H1 (cell line): ENCODE results near the gene NAV3. TPM values are rescaled to one million over a fixed set of nuclear protein-coding genes. Genes with fewer than 3 reads are reported as not detected.

Experiments used
- CTCF ChIA-PET: fragments of 300-600 bp; sonication (Branson Sonifier 250); formaldehyde crosslinking; loops from one replicate; lab custom pipeline; 2021; ENCODE audit not compliant: partially characterized antibody; lab: Charles Lee
- POLR2A ChIA-PET: fragments of 300-600 bp; sonication (Branson Sonifier 250); formaldehyde crosslinking; loops from one replicate; lab custom pipeline; 2021; ENCODE audit warnings: inconsistent platforms; ENCODE audit not compliant: partially characterized antibody; lab: Charles Lee
- DNase-seq, 2 experiments: peaks; one replicate each; pipeline versions ENCODE4 v3.0.0 to v3.0.0-alpha.2; 2010 to 2022; ENCODE audit warnings: low spot score in 2 of 2, low read depth in 1 of 2, mixed read lengths in 1 of 2
- FAIRE-seq: peaks from 2 replicates; lab custom pipeline; 2011; peaks lifted over from hg19 to GRCh38; lab: Jason Lieb, UNC
- H2AFZ ChIP-seq: 2 replicates; pipeline ENCODE4 v1.8.1; 2012; ENCODE audit warnings: low read length, inconsistent platforms
- H2AK5ac ChIP-seq: 2 replicates; pipeline ENCODE4 v1.6.1; 2013; ENCODE audit warnings: low read depth, low read length
- H2BK120ac ChIP-seq: replicated peaks from 2 replicates; pipeline ENCODE3; 2013; ENCODE audit warnings: low read depth, low read length, inconsistent platforms
- H2BK12ac ChIP-seq: 2 replicates; pipeline ENCODE4 v1.6.1; 2013; ENCODE audit warnings: low read depth, low read length
- H2BK15ac ChIP-seq: 2 replicates; pipeline ENCODE4 v1.6.1; 2013; ENCODE audit warnings: low read length
- H2BK20ac ChIP-seq: 2 replicates; pipeline ENCODE4 v1.6.1; 2013; ENCODE audit warnings: low read length
- H2BK5ac ChIP-seq: 2 replicates; pipeline ENCODE4 v1.6.1; 2013; ENCODE audit warnings: low read depth, low read length
- H3K14ac ChIP-seq: 2 replicates; pipeline ENCODE4 v1.6.1; 2013; ENCODE audit warnings: inconsistent platforms; ENCODE audit not compliant: insufficient read length
- H3K18ac ChIP-seq: 2 replicates; pipeline ENCODE4 v1.6.1; 2013; ENCODE audit warnings: low read length; ENCODE audit errors: extremely low read depth
- H3K23ac ChIP-seq: 2 replicates; pipeline ENCODE4 v1.6.1; 2013; ENCODE audit warnings: inconsistent platforms; ENCODE audit not compliant: insufficient read length
- H3K23me2 ChIP-seq: 2 replicates; pipeline ENCODE4 v1.6.1; 2013; ENCODE audit warnings: low read depth, low read length
- H3K27ac ChIP-seq: 2 replicates; pipeline ENCODE4 v1.6.1; 2011; ENCODE audit warnings: low read depth, low read length, inconsistent platforms
- H3K27me3 ChIP-seq, 4 experiments: replicated peaks in 1 of 4; 1 replicate in 1 of 4; 2 replicates in 3 of 4; pipeline versions ENCODE4 v1.6.1 to v1.8.1; 2011 to 2013; ENCODE audit warnings: low read length in 3 of 4, mild to moderate bottlenecking in 3 of 4, inconsistent platforms in 2 of 4, mixed read lengths in 2 of 4, moderate library complexity in 1 of 4; ENCODE audit not compliant: control insufficient read depth in 3 of 4, insufficient read depth in 3 of 4; ENCODE audit errors: extremely low read depth in 1 of 4
- H3K36me3 ChIP-seq, 4 experiments: 2 replicates each; pipeline versions ENCODE4 v1.6.1 to v1.8.1; 2011 to 2013; ENCODE audit warnings: mild to moderate bottlenecking in 4 of 4, low read length in 3 of 4, moderate library complexity in 2 of 4, control low read depth in 1 of 4, inconsistent platforms in 1 of 4; ENCODE audit not compliant: insufficient read depth in 4 of 4, control insufficient read depth in 2 of 4
- H3K4ac ChIP-seq: replicated peaks from 2 replicates; pipeline ENCODE3; 2013; ENCODE audit warnings: low read length, low read depth, mixed read lengths, inconsistent platforms; ENCODE audit not compliant: insufficient read length
- H3K4me1 ChIP-seq, 4 experiments: replicated peaks in 1 of 4; 1 replicate in 1 of 4; 2 replicates in 3 of 4; pipeline versions ENCODE4 v1.6.1 to v1.8.1; 2011 to 2013; ENCODE audit warnings: low read length in 3 of 4, inconsistent platforms in 2 of 4, mixed read lengths in 1 of 4; ENCODE audit not compliant: insufficient read depth in 4 of 4, control insufficient read depth in 3 of 4
- H3K4me2 ChIP-seq, 2 experiments: 2 replicates each; pipeline versions ENCODE4 v1.6.1 to v1.8.1; 2011 to 2013; ENCODE audit warnings: low read depth in 2 of 2, low read length in 2 of 2, control low read depth in 1 of 2, inconsistent platforms in 1 of 2, mild to moderate bottlenecking in 1 of 2; ENCODE audit not compliant: insufficient read depth in 1 of 2
- H3K4me3 ChIP-seq, 4 experiments: fragments of 200-600, 300-600 bp in 1 of 4; sonication (generic), shearing (Covaris generic), sonication (Bioruptor Twin) in 1 of 4; 2 replicates each; pipeline versions ENCODE4 v1.5.1 to v1.8.1; 2011 to 2016; ENCODE audit warnings: low read length in 4 of 4, low read depth in 3 of 4, control low read depth in 2 of 4, inconsistent platforms in 2 of 4, mild to moderate bottlenecking in 2 of 4, mixed read lengths in 1 of 4, moderate library complexity in 1 of 4; ENCODE audit not compliant: insufficient read depth in 2 of 4; ENCODE audit errors: extremely low read depth in 1 of 4
- H3K56ac ChIP-seq: replicated peaks from 2 replicates; pipeline ENCODE3; 2013; ENCODE audit warnings: low read depth, mild to moderate bottlenecking, mixed read lengths, low read length, inconsistent platforms; ENCODE audit not compliant: insufficient read length
- H3K79me1 ChIP-seq: 2 replicates; pipeline ENCODE4 v1.6.1; 2013; ENCODE audit warnings: low read depth, low read length, control low read depth
- H3K79me2 ChIP-seq, 2 experiments: 2 replicates each; pipeline versions ENCODE4 v1.6.1 to v1.8.1; 2012 to 2013; ENCODE audit warnings: low read length in 2 of 2, mild to moderate bottlenecking in 2 of 2, inconsistent platforms in 1 of 2; ENCODE audit not compliant: insufficient read depth in 2 of 2, control insufficient read depth in 1 of 2
- H3K9ac ChIP-seq, 4 experiments: replicated peaks in 1 of 4; 1 replicate in 1 of 4; 2 replicates in 3 of 4; pipeline versions ENCODE4 v1.6.1 to v1.8.1; 2011 to 2013; ENCODE audit warnings: low read depth in 3 of 4, low read length in 3 of 4, control low read depth in 2 of 4, mild to moderate bottlenecking in 2 of 4, moderate library complexity in 2 of 4, inconsistent platforms in 1 of 4; ENCODE audit errors: extremely low read depth in 1 of 4
- H3K9me3 ChIP-seq, 2 experiments: 2 replicates each; pipeline versions ENCODE4 v1.6.1 to v1.8.1; 2012 to 2013; ENCODE audit warnings: mild to moderate bottlenecking in 2 of 2, moderate library complexity in 2 of 2, control low read depth in 1 of 2, inconsistent platforms in 1 of 2, low read depth in 1 of 2, low read length in 1 of 2, mixed read lengths in 1 of 2; ENCODE audit not compliant: insufficient read depth in 2 of 2
- H4K20me1 ChIP-seq, 2 experiments: replicated peaks in 1 of 2; 2 replicates each; pipeline versions ENCODE3 to v1.8.1; 2011 to 2013; ENCODE audit warnings: inconsistent platforms in 2 of 2, low read length in 2 of 2, mild to moderate bottlenecking in 1 of 2; ENCODE audit not compliant: insufficient read depth in 2 of 2, control insufficient read depth in 1 of 2
- H4K5ac ChIP-seq: 2 replicates; pipeline ENCODE4 v1.6.1; 2013; ENCODE audit warnings: low read length, low read depth, mixed read lengths, inconsistent platforms; ENCODE audit not compliant: insufficient read length
- H4K8ac ChIP-seq: 2 replicates; pipeline ENCODE4 v1.8.0; 2013; ENCODE audit warnings: mild to moderate bottlenecking, moderate library complexity, low read length, inconsistent platforms; ENCODE audit not compliant: insufficient read depth; ENCODE audit errors: extremely low read depth
- H4K91ac ChIP-seq: replicated peaks from 2 replicates; pipeline ENCODE3; 2013; ENCODE audit warnings: low read length, mixed read lengths, inconsistent platforms; ENCODE audit not compliant: insufficient read length
- ASH2L ChIP-seq: fragments of 200-600, 300-600 bp; sonication (generic); IDR thresholded peaks from one replicate; pipeline ENCODE4 v1.7.1; 2017; ENCODE audit warnings: low read length
- CBX5 ChIP-seq: fragments of 300-800, 300-1000 bp; sonication (generic); IDR thresholded peaks from 2 replicates; pipeline ENCODE4 v1.7.1; 2016; ENCODE audit warnings: antibody characterized with exemption, low read length, low read depth
- EP300 ChIP-seq, 2 experiments: IDR thresholded peaks; 1 replicate in 1 of 2; 2 replicates in 1 of 2; pipeline ENCODE4 v1.6.1; 2011 to 2012; ENCODE audit warnings: low read depth in 2 of 2, low read length in 2 of 2, mild to moderate bottlenecking in 2 of 2, borderline replicate concordance in 1 of 2, inconsistent platforms in 1 of 2, moderate library complexity in 1 of 2
- FOSL1 ChIP-seq: IDR thresholded peaks from 2 replicates; pipeline ENCODE4 v1.6.1; 2011; ENCODE audit warnings: mild to moderate bottlenecking, low read depth, low read length, moderate library complexity; ENCODE audit not compliant: insufficient read depth
- GTF2F1 ChIP-seq: IDR thresholded peaks from 2 replicates; pipeline ENCODE4 v1.6.1; 2012; ENCODE audit warnings: low read depth, low read length, improper control_type of control experiment, borderline replicate concordance
- HDAC2 ChIP-seq, 2 experiments: fragments of 300-600 bp in 1 of 2; sonication (generic) in 1 of 2; IDR thresholded peaks; 2 replicates each; pipeline ENCODE4 v1.6.1; 2011 to 2012; ENCODE audit warnings: low read depth in 2 of 2, low read length in 2 of 2, mild to moderate bottlenecking in 2 of 2, moderate library complexity in 2 of 2, borderline replicate concordance in 1 of 2, inconsistent platforms in 1 of 2
- KDM1A ChIP-seq: fragments of 200-600, 300-600 bp; sonication (generic); IDR thresholded peaks from 2 replicates; pipeline ENCODE4 v1.7.1; 2016; ENCODE audit warnings: mild to moderate bottlenecking, low read length, borderline replicate concordance
- KDM4A ChIP-seq: IDR thresholded peaks from one replicate; pipeline ENCODE4 v1.7.1; 2012; ENCODE audit warnings: low read depth, mild to moderate bottlenecking, moderate library complexity, low read length, inconsistent platforms; ENCODE audit not compliant: severe bottlenecking
- MAFK ChIP-seq: IDR thresholded peaks from 2 replicates; pipeline ENCODE4 v1.6.1; 2012; ENCODE audit warnings: low read depth, mild to moderate bottlenecking, improper control_type of control experiment, low read length
- NRF1 ChIP-seq: IDR thresholded peaks from 2 replicates; pipeline ENCODE4 v1.6.1; 2011; ENCODE audit warnings: mild to moderate bottlenecking, low read depth, low read length, improper control_type of control experiment
- POLR2A ChIP-seq, 2 experiments: IDR thresholded peaks; 1 replicate in 1 of 2; 2 replicates in 1 of 2; pipeline ENCODE4 v1.6.1; 2011; ENCODE audit warnings: low read depth in 2 of 2, low read length in 2 of 2, mild to moderate bottlenecking in 2 of 2; ENCODE audit errors: control extremely low read depth in 1 of 2
- SIN3A ChIP-seq, 2 experiments: IDR thresholded peaks in 1 of 2; conservative IDR thresholded peaks in 1 of 2; 2 replicates each; pipeline ENCODE4 v1.6.1; 2011 to 2012; ENCODE audit warnings: low read length in 2 of 2, improper control_type of control experiment in 1 of 2, low read depth in 1 of 2, mild to moderate bottlenecking in 1 of 2
- SP2 ChIP-seq: IDR thresholded peaks from 2 replicates; pipeline ENCODE4 v1.6.1; 2012; ENCODE audit warnings: mild to moderate bottlenecking, low read length, inconsistent platforms
- WGBS, 2 experiments: shearing (Covaris generic) in 1 of 2; methylation state at CpG; one replicate each; pipeline versions ENCODE4 v1.1.6 to v1.1.7; 2013 to 2015; ENCODE audit warnings: low lambda C conversion rate in 2 of 2, mixed read lengths in 2 of 2, inconsistent platforms in 1 of 2, low coverage in 1 of 2, missing lambda C conversion rate in 1 of 2; ENCODE audit not compliant: insufficient replicate concordance in 2 of 2, insufficient coverage in 1 of 2, insufficient read length in 1 of 2; ENCODE audit errors: extremely low coverage in 1 of 2, missing lambda C conversion rate in 1 of 2; 5-methylcytosine and 5-hydroxymethylcytosine counted together
- polyA plus RNA-seq, 7 experiments: library from polyadenylated mRNA; depleted of rRNA in 3 of 7; stranded (reverse) in 5 of 7; unstranded in 2 of 7; fragments of >200 nt in 5 of 7; fragments of 200-250 nt in 2 of 7; gene quantifications; 1 replicate in 5 of 7; 2 replicates in 1 of 7; 4 replicates in 1 of 7; pipeline versions ENCODE4 v1.2.1 to v1.2.3, GENCODE V29; 2011 to 2013; ENCODE audit warnings: missing spikeins in 2 of 7, mixed read lengths in 2 of 7
- total RNA-seq: library from RNA; stranded (reverse); fragmentation: NEBNext Ultra II Directional; extraction: Animal tissue kit (Norgen Biotek cat#: 25700); gene quantifications from 2 replicates; pipeline ENCODE4 v1.2.1, GENCODE V29; 2021

NAV3 gene
- total and polyA plus RNA-seq, 2 of the 8 experiments (the other 6 are each of a cell fraction or from before 2014, with no cell fraction given), result 0.47 to 5.0 TPM

- no peak overlapping the region for H3K18ac ChIP-seq
- H2AFZ ChIP-seq, result no peak overlapping the region
- H4K5ac ChIP-seq, result no peak overlapping the region
- H3K79me1 ChIP-seq, result no peaks in the 10 kb centered on the region
- no peak overlapping the region for H4K8ac ChIP-seq
- FAIRE-seq (no peak), DNase-seq (no peak)
- no peaks in the 10 kb centered on the region for H3K27me3 ChIP-seq
- H2BK120ac ChIP-seq, result no peak overlapping the region
- H3K4me2 ChIP-seq, result no peak overlapping the region
- H2BK5ac ChIP-seq, result no peak overlapping the region
- no peaks in the 10 kb centered on the region for H3K23me2 ChIP-seq
- POLR2A ChIA-PET, result no interaction called here
- no peak overlapping the region for H3K56ac ChIP-seq
- no peak overlapping the region for H3K4ac ChIP-seq
- H3K27ac ChIP-seq, result no peak overlapping the region
- H3K36me3 ChIP-seq, result no peaks in the 10 kb centered on the region
- H3K4me3 ChIP-seq, result no peak overlapping the region
- CTCF ChIA-PET, result interaction anchor here (0.7 kb wide), 1 partner anchor 27 kb away, joined by 3 read pairs; no protein-coding TSS in a partner anchor
- no peak overlapping the region for H3K23ac ChIP-seq
- WGBS, 2 experiments, result 88% methylated on average over 1 of the region's 1 CpG; no CpG with 5 or more reads in 1 of the 2 experiments
- no peaks in the 10 kb centered on the region for H3K79me2 ChIP-seq
- H3K4me1 ChIP-seq, result no peaks in the 10 kb centered on the region
- H2BK12ac ChIP-seq, result no peak overlapping the region
- no peak overlapping the region for H2BK20ac ChIP-seq
- TF ChIP-seq POLR2A (IDR thresholded peaks at IDR 0.05; ENCODE audit: control extremely low read depth in 1 of 2, low read depth in 2 of 2, low read length in 2 of 2) (no peak), SIN3A (conservative IDR thresholded peaks at IDR 0.05 in 1 of 2, IDR thresholded peaks at IDR 0.05 in 1 of 2; ENCODE audit: low read depth in 1 of 2, low read length in 2 of 2) (no peak), KDM4A (no peak), ASH2L (no peak), EP300 (IDR thresholded peaks at IDR 0.05; ENCODE audit: borderline replicate concordance in 1 of 2, low read depth in 2 of 2, low read length in 2 of 2) (no peak), MAFK (no peak), NRF1 (no peak), CBX5 (no peak), FOSL1 (no peak), KDM1A (no peak), GTF2F1 (no peak), HDAC2 (IDR thresholded peaks at IDR 0.05; ENCODE audit: borderline replicate concordance in 1 of 2, low read depth in 2 of 2, low read length in 2 of 2) (no peak), SP2 (no peak)
- H4K91ac ChIP-seq, result no peak overlapping the region
- H2AK5ac ChIP-seq, result no peak overlapping the region
- H2BK15ac ChIP-seq, result no peak overlapping the region
- H3K9me3 ChIP-seq, result no peaks in the 10 kb centered on the region
- H4K20me1 ChIP-seq, result no peaks in the 10 kb centered on the region
- no peak overlapping the region for H3K14ac ChIP-seq
- H3K9ac ChIP-seq, result no peak overlapping the region
These were observed 126.4 kb downstream of the NAV3 start for GRCh38 chr12:77957062-77957461.
